Measurements from ENCODE around the gene TRIM44.
A peak's percentile ranks its signal among the peaks of the same experiment; 100 is the strongest.

The TRIM44 gene

DNA sequence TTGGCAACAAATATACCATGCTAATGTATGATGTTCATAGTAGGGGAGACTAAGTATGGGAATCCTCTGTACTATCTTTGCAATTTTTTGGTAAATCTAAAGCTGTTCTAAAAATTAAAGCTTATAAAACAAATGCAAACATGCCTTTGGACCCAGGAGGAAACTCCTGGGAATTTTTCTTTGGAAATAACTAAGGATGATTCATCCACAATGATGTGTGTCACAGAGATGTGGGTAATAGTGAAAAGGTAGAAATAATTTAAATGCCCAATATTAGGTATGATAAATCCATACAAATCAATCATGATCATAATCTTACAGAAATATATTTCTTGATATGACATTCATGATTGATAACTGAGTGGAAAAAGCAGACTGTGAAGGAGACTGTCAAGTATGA, 135.8 kb downstream of the TRIM44 start:
- H3K4me3 ChIP-seq (ENCODE audit: low read depth, low read length) = no peak overlapping the region
- no peak for DNase-seq (ENCODE audit: low read depth, low spot score)
- TF ChIP-seq, protein P1, sequence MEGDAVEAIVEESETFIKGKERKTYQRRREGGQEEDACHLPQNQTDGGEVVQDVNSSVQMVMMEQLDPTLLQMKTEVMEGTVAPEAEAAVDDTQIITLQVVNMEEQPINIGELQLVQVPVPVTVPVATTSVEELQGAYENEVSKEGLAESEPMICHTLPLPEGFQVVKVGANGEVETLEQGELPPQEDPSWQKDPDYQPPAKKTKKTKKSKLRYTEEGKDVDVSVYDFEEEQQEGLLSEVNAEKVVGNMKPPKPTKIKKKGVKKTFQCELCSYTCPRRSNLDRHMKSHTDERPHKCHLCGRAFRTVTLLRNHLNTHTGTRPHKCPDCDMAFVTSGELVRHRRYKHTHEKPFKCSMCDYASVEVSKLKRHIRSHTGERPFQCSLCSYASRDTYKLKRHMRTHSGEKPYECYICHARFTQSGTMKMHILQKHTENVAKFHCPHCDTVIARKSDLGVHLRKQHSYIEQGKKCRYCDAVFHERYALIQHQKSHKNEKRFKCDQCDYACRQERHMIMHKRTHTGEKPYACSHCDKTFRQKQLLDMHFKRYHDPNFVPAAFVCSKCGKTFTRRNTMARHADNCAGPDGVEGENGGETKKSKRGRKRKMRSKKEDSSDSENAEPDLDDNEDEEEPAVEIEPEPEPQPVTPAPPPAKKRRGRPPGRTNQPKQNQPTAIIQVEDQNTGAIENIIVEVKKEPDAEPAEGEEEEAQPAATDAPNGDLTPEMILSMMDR (IDR thresholded peaks at IDR 0.05; ENCODE audit: low read depth, low read length) = no peak
- in situ Hi-C loops (cut with HindIII; ENCODE audit: low sequenced_read_pairs) = no loop called here

- H3K4me3 ChIP-seq (ENCODE audit: low read depth, low read length) = no peak overlapping the region
- TF ChIP-seq, protein P1 (IDR thresholded peaks at IDR 0.05; ENCODE audit: low read depth, low read length) = no peak
- in situ Hi-C loops (cut with HindIII; ENCODE audit: low sequenced_read_pairs) = no loop called here
- DNase-seq (ENCODE audit: low read depth, low spot score) = no peak
Measured at GRCh38 chr11:35798983-35799382, 136.4 kb downstream of the TRIM44 start.

- in situ Hi-C loops (cut with HindIII; ENCODE audit: low sequenced_read_pairs) = no loop called here
- no peak for DNase-seq (ENCODE audit: low read depth, low spot score)
Measured at GRCh38 chr11:35799655-35800054, 137.1 kb downstream of the TRIM44 start.

GRCh38 chr11:35800970-35801953, 138.7 kb downstream of the TRIM44 start:
- DNase-seq (ENCODE audit: low read depth, low spot score) = peak; percentile 37
- in situ Hi-C loops (cut with HindIII; ENCODE audit: low sequenced_read_pairs) = no loop called here
- H3K4me3 ChIP-seq (ENCODE audit: low read depth, low read length) = no peak overlapping the region
- TF ChIP-seq, protein P1 (IDR thresholded peaks at IDR 0.05; ENCODE audit: low read depth, low read length) = no peak

More at GRCh38 chr11:35799655-35800054, 137.1 kb downstream of the TRIM44 start:
- TF ChIP-seq, protein P1 (IDR thresholded peaks at IDR 0.05; ENCODE audit: low read depth, low read length) = no peak
- no peak overlapping the region for H3K4me3 ChIP-seq (ENCODE audit: low read depth, low read length)

GRCh38 chr11:35802221-35802620, 139.6 kb downstream of the TRIM44 start:
- in situ Hi-C loops (cut with HindIII; ENCODE audit: low sequenced_read_pairs) = no loop called here
- TF ChIP-seq, protein P1 (IDR thresholded peaks at IDR 0.05; ENCODE audit: low read depth, low read length) = no peak
- DNase-seq (ENCODE audit: low read depth, low spot score) = no peak
- H3K4me3 ChIP-seq (ENCODE audit: low read depth, low read length) = no peak overlapping the region

DNA sequence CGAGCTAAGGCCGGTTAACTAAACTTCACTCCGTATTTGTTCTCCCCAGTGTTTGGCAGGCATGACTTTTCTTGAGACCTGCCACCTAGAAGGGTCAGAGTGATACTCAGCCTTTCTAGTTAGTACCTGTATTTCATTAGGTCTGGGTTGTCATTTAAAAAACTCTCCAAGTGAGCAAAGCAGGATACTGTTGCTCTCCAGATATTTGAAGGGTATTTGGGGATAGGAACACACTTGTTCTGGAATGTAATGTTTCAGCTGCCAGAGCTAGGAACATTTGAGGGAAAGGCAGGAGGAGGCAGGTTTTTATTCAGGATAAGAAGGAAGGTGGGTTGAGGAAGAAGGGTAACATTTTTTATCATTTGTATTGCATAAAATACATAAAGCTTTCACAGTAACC, 140.1 kb downstream of the TRIM44 start:
- in situ Hi-C loops (cut with HindIII; ENCODE audit: low sequenced_read_pairs) = no loop called here
- TF ChIP-seq, protein P1 (IDR thresholded peaks at IDR 0.05; ENCODE audit: low read depth, low read length) = no peak
- DNase-seq (ENCODE audit: low read depth, low spot score) = no peak
- H3K4me3 ChIP-seq (ENCODE audit: low read depth, low read length) = no peak overlapping the region
